Activated T-helper 9 cell treated with anti-CD3 and anti-CD28 coated beads, Interleukin-2, amount 50 U/mL, for 16 hours (primary cell): ENCODE results near the gene MRPL43.

Experiments
- DNase-seq: peaks from one replicate; pipeline ENCODE4 v3.0.0-alpha.2; 2020; ENCODE audit warnings: low read depth

The MRPL43 gene

DNA sequence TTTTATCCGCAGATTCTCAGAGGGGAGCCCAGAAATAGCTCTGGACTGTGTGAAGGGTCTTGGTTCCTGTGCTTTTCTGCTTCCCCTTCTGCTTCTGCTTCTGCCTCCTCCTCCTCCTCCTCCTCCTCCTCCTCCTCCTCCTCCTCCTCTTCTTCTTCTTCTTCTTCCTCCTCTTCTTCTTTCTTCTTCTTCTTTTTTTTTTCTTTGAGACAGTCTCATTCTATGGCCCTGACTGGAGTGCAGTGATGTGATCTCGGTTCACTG is 32.1 kb upstream of the MRPL43 start:
- no peak for DNase-seq

- peak; percentile 59 for DNase-seq
Observed at GRCh38 chr10:101018600-101019439, 31.5 kb upstream of the MRPL43 start.

DNA sequence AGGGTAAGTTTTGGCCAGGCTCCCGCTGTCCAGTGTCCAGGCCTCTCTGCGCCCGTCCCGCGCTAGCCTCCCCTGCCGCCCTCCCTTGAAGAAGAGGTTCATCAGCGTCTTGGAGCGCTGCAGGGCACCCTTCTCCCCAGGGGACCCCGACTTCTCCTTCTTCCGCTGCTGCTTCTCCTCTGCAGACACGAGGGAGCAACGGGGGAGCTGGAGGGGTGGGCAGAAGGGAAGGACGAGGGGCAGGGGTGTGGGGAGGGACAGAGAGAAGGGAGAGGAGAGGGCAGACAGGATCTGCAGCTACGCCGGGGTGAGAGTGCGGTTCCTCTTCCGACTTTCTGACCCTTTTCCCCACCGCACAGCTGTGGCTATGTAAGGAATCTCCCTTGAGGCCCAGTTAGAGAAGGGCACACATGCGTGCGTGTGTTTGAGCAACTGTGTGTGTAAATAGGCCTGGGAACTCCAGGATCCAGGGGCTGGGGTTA is 30.9 kb upstream of the MRPL43 start:
- DNase-seq: no peak

GRCh38 chr10:101016814-101017213 is 29.5 kb upstream of the MRPL43 start:
- no peak for DNase-seq

DNA sequence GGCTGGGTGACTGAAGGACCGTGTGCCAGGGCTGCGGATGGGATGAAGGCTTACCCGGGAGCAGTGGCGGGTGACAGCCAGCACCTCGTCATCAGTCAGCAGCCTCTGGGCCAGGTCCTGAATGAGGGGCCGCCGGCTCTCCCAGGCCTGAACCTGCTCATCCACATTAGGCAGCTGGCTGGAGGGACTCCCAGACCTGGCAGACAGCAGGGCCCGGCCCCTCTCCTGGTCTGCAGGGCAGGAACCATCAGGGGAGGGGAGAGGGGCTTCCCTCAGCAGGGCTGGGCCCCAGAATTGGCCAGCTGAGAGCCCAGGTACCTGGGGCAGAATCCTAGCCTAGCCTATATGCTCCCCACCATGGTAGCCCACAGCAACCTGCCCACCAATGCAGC is 28.3 kb upstream of the MRPL43 start:
- DNase-seq: no peak

GRCh38 chr10:101014966-101015581 is 27.8 kb upstream of the MRPL43 start:
- no peak for DNase-seq

DNA sequence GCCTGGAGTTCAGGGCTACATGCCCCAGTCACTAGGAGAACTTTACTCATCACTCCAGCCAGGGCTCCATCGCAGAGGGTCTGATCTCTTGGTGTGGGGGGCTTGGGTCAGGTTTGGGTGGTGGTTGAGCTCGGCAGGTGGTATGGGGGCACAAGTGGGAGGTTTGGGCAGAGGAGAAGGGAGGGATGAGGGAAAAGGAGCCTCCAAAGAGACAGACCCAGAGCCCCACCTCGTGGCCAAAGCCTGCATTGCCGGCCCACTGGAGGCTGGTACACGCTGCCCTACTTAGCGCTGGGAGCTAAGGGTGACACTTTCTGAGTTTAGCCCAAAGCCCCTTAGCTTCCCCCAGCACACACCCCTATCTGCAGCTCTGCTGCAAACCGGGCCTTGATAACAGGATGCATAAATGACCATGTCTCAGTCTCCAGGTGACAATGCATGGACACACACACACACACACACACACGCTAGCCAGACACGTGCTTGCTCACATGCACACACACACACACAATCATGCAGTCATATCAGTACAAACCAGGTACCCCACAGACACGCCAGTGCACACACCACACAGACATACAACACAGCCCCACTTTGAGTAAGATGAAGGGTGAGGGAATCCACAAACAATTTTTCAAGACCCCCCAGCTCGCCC is 27.1 kb upstream of the MRPL43 start:
- DNase-seq: peak; percentile 61

GRCh38 chr10:101013365-101013825 is 26.1 kb upstream of the MRPL43 start:
- DNase-seq: no peak

- peak; percentile 69 for DNase-seq
Observed at GRCh38 chr10:101012525-101013364, 25.4 kb upstream of the MRPL43 start.

GRCh38 chr10:101011517-101012423 is 24.5 kb upstream of the MRPL43 start:
- DNase-seq: no peak

DNA sequence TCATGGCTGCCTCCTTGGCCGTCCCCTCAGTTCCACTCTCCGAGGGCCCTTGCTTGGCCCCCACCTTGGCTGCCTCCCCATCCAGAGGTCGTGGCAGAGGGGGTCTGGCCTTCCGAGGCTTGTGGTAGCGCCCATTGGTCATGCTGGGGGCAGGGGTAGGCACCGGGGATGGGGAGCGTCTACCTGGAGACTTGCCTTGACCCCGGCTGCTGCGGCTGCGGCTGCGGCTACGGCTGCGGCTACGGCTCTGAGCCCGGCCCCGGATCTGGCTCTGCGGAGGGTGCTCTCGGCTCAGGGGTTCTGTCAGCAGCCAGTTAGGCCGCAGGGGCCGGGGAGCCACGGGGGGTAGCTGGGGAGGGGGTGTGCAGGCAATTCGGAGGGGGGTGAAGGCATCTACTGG is 23.0 kb upstream of the MRPL43 start:
- no peak for DNase-seq

DNA sequence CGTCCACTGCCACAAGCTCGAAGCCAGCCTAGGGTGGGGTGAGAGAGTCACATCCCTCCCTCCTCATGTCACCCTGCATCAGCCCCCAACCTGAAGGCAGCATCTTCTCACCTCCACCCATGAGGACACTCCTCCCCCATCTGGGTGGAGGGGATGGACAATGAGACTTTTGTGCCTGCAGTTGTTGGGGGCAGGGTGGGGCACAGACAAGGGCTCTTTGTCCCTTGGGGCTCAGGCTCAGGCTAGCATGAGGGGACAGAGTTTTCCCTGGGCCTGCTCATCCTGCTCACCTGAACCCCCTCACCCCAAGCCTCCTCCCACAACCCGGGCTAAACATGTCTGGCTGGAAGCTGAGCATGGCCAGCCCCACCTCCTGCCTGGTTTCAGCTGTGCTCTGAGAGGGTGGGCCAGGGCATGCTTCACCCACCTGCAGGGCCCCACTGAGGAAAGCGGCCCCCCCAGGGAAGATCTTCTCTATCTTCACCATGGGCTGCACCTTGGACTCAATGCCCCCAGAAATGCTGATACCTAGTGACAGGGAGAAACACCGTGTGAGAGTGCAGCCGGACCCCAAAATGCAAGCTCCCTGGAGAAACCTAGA is 21.6 kb upstream of the MRPL43 start:
- DNase-seq: no peak

GRCh38 chr10:101007915-101008822 is 20.9 kb upstream of the MRPL43 start:
- DNase-seq: no peak

DNA sequence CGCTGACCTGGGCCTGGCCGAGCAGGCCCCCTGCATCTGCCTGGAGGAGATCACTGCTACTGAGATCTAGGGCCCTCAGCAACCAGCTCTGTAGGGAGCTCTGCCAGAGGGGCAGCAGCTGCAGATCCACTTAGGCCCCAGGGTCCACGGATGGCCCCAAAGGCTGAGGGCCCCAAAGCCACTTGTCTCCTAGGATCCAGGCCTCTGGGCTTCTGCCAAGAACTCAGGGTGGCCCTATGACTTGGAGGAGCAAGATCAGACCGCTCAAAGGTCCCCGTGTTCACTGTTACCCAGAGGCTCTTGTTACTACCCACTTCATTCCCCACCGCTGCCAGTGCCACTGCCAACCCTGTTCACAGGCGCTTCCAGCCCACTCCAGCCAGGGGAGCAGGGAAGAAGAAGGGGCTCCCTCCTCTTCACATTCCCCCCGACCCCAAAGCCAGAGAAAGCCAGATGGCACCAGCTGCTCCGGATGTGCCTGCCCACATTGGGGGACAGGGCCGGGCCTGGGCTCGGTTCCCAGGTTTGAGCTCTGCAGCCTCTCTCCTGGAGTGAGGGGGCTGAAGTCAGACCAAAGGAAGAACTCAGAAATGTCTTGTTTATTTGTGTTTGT is 19.9 kb upstream of the MRPL43 start:
- DNase-seq: no peak

- no peak for DNase-seq
Observed at GRCh38 chr10:101006593-101007098, 19.3 kb upstream of the MRPL43 start.

DNA sequence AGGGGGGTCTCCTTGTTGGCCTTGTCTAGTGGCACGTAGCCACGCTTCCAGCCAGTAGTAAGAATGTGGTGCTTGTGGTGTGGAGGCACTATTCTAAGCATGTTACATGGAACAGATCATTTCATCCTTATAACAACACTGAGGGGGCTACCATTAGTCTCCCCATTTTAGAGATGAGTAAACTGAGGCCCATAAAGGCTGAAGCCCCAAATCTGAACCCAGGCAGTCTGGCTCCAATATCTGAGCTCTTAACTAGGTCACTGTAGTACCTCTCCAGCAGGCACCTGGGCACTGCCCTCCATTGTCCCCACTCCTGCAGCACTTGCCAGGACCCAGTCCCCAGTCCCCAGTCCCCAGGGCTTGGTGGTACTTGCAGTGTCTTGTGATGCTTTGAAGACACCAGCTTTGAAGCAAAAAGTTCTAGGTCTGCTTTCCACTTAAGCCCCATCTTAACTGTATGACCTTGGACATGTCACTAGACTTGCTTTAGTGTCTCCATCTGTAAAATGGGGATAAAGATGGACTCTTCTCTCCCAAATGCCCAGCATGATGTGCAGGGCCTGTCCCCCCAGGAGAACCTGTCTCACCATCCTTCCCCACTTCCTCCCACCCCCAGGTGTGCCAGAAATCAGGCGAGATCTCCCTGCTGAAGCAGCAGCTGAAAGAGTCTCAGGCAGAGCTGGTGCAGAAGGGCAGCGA is 18.7 kb upstream of the MRPL43 start:
- DNase-seq: no peak

DNA sequence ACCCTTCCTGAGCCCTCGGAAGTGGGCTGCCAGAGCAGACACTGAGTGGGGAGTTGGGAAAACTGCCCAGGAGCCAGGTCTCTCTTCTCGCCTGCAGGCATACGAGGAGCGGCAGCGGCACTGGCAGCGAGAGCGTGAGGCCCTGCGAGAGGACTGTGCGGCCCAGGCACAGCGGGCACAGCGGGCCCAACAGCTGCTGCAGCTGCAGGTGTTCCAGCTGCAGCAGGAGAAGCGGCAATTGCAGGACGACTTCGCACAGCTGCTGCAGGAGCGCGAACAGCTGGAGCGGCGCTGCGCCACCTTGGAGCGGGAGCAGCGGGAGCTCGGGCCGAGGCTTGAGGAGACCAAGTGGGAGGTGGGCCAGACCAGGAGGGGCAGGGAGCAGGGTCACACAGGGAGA is 18.1 kb upstream of the MRPL43 start:
- no peak for DNase-seq

- DNase-seq: no peak
Observed at GRCh38 chr10:101003639-101004206, 16.4 kb upstream of the MRPL43 start.
